ENCODE measurements around the gene PIP5K1B.
A peak's percentile ranks its signal among the peaks of the same experiment; 100 is the strongest.

The PIP5K1B gene

GRCh38 chr9:68779558-68780379 lies 74.7 kb downstream of the PIP5K1B start:
- peak; percentile 94 to 95 for DNase-seq

DNA sequence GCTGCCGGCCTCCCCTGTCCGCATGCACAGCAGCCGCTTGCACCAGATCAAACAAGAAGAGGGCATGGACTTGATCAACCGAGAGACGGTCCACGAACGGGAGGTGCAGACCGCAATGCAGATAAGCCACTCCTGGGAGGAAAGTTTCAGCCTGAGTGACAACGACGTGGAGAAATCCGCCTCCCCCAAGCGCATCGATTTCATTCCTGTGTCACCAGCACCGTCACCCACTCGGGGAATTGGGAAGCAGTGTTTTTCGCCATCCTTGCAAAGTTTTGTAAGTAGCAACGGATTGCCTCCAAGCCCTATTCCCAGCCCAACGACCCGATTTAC lies 75.3 kb downstream of the PIP5K1B start:
- DNase-seq: no peak

GRCh38 chr9:68780720-68781119 lies 75.7 kb downstream of the PIP5K1B start:
- DNase-seq: peak in 1 of 2 donors; percentile 7

GRCh38 chr9:68781928-68782327 lies 76.9 kb downstream of the PIP5K1B start:
- DNase-seq: no peak

DNA sequence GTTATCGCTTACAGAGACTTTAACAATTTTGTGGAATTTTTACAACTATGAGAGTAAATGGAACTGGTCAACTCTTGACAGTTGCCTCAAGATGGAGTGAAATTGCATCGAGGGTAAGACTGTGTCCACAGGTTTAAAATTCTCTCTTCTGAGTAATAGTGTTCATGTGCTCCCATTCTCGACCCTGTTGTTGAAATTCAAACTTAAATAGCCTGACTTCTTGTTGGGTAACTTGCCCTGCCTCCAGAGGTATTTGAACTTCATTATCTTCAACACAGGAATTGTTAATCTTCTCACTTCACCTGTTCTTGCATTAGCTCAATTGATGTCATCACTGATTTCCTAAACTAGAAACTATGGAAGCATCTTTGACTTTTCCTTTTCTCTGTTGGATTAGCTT lies 77.5 kb downstream of the PIP5K1B start:
- no peak for DNase-seq

- DNase-seq: no peak
Observed at GRCh38 chr9:68785965-68786364, 80.9 kb downstream of the PIP5K1B start.

DNA sequence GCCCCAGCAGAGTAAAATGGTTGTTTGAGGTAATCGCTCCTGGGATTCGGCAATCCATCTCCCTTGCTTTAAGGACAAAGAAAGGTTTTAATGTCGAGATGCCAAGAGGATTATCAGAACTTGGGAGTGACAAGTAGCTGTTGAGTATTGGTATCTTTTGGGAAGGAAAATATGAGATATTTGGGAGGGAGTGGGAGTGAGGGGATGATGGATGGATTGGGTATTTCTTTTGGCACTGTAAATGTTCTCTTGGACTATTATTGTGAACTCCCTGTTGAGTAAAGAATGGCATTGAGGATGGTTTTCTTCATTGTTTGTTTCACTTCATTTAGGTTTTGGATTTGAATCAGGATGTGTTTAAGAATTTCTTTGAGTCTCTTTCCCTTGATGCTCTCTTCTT lies 86.1 kb downstream of the PIP5K1B start:
- DNase-seq: no peak

- no peak for DNase-seq
Observed at GRCh38 chr9:68793605-68794343, 88.7 kb downstream of the PIP5K1B start.

- DNase-seq: no peak
Observed at GRCh38 chr9:68794898-68795297, 89.9 kb downstream of the PIP5K1B start.

DNA sequence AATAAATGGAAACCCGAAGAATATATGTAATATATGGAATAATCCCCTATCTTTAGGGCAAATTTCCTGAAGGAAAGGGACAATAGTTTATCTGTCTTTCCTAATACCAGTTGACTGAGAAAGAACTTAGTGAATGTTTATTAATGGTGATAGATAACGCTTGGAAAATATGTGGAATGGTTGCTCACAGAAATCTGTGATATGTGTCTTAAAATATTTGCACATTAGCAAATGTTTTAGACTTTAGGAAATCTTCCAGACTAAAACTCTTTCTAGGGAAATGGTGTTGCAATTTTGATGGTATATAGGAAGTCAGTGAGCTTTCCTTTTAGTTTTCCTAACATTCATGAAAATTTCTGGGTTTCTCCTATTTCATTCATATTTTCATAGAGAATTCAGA lies 90.4 kb downstream of the PIP5K1B start:
- no peak for DNase-seq

GRCh38 chr9:68797116-68797515 lies 92.1 kb downstream of the PIP5K1B start:
- DNase-seq: no peak

DNA sequence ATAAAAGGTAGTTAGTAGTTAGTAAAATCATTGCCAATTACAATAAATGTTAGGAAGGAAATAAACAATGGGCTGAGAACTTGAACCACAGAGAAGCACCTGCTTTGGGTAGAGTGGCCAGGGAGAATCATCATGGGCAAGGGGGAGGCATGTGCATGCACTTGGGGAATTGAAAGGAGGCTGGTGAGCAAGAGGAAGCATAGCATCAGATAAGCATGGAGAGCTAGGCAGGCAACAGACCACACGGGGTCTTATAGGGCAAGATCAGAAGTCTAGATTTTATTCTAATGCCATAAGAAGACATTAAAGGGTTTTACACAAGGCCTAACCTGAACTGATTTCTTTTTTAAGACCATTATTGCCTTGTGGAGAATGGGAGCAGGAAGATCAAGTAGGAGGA lies 93.4 kb downstream of the PIP5K1B start:
- no peak for DNase-seq

DNA sequence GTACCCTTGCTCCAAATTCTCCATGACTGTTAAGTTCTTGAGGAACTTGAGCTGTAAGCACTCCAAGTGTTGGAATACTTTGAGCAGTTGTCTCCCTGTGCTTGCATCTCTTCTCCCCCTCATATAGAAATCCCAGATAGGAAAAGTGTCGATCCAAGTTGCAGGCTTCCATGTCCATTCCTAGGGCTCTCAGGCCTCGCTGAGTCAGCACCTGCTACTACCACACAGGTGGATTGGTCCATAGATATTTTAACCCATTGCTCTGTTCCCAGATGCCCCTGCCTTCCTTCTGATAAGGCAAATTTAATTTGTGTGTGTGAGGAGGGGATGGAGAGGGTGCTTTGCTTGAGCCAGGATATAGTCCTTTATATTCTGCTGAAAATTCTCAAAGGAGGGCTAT lies 95.8 kb downstream of the PIP5K1B start:
- no peak for DNase-seq

DNA sequence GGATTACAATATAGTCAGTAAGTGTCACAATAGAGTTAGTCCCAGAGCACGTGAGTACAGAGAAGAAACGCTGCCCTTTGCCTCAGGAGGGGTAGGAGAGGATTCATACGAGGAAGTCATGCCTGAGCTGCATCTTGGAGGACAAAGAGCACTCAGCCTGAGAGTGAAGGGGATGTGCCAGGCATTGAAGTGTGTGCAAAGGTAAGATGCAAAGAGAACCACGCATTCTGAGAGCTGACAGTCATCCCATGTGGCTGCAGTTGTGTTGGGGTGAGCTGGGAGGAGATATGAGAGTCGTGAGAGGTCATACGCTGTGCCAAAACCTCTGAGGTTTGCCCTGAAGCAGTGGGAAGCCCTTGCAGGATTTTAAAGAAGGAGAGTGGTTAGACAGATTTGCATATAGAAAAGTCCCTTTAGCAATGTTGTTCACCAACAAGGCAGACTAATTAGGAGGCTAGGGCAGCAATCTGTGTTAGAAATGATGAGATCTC lies 97.5 kb downstream of the PIP5K1B start:
- DNase-seq: no peak

GRCh38 chr9:68804911-68805889 lies 100.2 kb downstream of the PIP5K1B start:
- no peak for DNase-seq

DNA sequence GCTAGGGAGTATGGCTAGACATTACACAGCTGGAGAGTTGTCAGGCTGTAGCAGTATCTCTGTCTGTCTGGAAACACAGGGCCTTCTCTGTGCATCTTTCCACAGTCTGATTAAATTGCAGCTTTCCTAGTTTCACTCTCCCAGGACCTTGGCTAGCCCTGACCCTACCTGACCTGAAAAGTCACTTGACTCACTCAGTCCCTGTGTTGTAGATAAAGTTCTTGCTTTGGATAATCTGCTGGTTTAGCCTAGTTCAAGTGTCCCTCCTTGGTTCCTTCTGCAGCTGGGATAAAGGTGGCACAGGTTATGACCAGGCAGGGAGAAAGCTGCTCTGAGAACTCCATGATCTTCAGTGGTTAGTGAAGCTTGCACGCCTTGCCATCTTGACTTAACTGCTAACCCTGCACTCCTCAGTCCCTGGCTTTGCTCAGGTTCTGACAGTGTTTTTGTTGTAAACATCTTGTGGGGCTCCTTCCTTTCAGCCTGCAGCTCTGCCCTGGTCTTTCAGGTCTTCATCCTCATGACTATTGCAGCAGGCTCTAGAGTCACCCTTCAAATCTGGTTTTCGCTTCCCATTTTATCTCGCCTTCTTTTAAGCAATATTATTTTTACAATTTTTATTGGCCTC lies 101.0 kb downstream of the PIP5K1B start:
- DNase-seq: no peak

DNA sequence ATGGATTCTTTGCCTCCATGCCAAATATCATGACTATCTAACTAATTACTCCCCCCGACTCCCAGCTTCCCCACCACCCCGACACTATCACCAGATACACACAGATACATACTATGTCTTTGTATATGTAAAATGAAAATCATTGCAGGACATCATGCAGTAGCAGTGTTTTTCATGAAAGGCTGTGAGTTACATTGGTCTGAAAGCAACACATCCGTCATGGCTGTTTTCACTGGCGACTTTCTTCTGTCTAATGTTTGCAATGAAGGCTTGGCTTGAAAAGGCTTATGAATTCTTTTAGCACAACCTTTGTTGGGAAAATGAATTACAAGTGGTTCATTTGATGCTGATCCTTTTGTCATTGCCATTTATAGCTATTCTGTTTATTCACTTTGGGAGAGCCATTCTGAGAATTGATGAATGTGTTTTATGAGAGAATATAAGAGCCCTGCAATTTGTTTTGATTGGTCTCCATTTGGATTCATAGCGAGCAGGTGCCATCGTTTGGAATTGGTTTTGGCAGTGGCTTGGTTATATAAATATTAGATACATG lies 103.4 kb downstream of the PIP5K1B start:
- DNase-seq: no peak

- DNase-seq: no peak
Observed at GRCh38 chr9:68817079-68817875, 112.2 kb downstream of the PIP5K1B start.

DNA sequence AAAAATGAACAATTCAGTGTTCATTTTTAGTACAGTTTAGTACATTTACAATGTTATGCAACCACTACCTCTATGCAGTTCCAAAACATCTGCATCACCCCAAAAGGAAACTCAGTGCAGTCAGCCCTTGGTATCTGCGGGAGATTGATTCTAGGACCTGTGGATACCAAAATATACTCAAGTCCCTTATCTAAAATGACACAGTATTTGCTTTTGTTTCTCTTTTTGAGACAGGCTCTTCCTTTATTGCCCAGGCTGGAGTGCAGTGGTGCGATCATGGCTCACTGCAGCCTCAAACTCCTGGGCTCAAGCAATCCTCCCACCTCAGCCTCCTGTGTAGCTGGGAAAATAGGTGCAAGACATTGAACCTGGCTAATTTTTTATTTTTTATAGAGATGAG lies 114.0 kb downstream of the PIP5K1B start:
- no peak for DNase-seq

DNA sequence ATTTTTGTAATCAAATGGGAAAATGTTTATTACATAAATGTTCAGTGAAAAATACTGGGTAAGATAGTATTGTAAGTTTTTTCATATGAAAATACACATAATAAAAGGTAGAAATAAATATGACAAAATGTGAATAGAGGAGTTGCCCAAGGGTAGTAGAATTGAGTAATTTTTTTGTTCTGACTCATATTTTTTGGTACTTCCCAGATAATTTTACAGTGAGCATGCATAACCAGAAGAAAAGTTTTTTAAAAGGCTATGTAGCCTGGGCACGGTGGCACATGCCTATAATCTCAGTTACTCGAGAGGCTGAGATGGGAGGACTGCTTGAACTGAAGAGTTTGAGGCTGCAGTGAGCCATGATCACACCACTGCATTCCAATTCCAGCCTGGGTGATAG lies 116.9 kb downstream of the PIP5K1B start:
- no peak for DNase-seq

DNA sequence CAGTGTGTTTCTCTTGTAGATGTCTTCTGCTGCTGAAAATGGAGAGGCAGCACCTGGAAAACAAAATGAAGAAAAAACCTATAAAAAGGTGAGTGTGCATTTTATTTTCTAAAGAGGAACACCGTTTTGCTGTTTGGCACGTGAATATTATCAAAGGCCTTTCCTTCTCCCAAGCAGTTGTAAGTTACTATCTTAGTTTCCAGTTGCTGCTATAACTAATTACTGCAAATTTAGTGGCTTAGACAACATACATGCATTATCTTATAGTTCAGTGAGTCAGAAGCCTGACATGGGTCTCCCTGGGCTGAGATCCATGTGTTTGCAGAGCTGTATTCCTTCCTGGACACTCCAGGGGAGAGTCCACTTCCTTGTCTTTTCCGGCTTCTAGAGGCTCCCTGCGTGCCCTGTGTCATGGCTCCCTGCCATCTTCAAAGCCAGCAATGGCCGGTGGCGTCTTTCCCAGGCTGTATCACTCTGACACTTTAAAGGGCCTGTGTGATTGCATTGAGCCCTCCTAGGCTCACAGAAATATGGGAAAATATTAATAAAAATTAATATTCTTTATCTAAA lies 117.6 kb downstream of the PIP5K1B start:
- no peak for DNase-seq
